Raji (cell line): Measurements from ENCODE around the gene PIEZO2.

Experiments used
- POLR2A ChIP-seq: IDR thresholded peaks from 2 replicates; pipeline ENCODE4 v1.6.1; 2011; ENCODE audit warnings: low read depth, low read length, control low read depth; ENCODE audit not compliant: insufficient read depth

Gene PIEZO2

DNA sequence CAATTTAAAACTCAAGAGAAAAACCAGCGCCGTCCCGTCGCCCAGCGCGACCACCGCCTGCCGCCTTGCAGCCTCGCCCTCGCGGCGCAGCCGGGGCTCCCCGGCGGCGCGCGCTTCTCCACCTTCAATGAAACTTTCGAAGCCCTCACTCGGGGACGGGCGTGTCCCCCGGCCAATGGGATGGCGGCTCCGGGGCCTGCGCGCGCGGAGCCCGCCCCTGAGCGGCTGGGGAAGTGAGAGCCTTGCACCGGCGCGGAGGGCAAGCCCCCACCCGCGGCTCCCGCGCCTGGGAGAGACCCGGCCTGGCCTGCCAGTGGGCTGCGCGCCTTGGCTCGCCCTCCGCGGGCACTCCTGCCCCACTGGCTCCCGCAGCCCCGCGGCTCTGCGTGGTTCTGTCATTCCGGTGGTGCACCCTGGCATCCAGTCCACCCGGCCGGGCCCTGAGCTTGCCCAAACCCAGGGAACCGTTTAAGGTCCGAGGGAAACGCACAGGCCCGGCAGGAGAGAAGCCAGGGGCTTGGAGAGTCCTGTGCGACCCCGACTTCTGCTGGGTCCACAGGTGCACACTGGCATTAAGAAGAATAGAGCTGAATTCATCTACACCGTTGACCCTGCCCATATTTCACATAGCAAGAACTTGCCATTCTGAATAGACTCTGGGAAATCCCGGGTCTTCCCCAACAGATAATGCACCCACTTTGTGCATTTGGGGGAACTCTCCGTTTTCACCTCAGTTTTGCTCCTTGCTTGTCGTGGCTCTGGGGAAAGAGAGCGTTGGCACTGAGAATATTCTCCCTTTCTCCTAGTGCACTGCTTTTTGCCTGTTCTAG is at the start of gene PIEZO2:
PIEZO2 (minus strand) TSS at position 129 of the 830 bp plus-strand sequence. CDS start 981 bp downstream, outside the sequence.
- TF ChIP-seq POLR2A, result no peak

- TF ChIP-seq POLR2A, result no peak
Observed at GRCh38 chr18:11183637-11184036, 34.3 kb upstream of the PIEZO2 start.

DNA sequence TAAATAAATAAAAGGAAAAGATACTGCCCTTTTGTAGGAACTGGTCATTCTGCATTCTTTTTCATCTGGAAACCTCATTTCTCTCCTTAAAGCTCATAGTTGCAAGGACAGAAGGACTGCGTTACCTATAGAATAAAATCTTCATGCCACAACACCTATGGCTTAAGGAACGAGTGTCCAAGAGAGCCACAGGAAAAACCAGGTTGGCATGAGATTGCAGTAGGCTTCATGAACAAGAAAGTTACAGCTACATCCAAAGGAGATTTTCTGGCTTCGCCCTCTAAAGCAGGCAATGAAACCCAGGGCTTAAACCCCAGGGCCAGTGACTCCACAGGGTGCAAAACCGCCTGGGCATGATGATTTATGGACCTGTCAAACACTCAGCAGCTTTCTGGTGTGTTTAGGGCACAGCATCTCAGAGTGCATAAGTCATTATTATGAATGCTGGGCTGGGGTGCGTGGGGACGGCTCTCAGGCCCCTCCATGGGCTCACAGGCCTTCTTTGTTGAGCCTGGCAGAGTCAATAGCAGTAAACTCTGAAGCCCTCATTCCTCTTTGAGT is 30.7 kb upstream of the PIEZO2 start:
- TF ChIP-seq POLR2A, result no peak

- TF ChIP-seq POLR2A, result no peak
Observed at GRCh38 chr18:11178951-11179549, 29.7 kb upstream of the PIEZO2 start.

DNA sequence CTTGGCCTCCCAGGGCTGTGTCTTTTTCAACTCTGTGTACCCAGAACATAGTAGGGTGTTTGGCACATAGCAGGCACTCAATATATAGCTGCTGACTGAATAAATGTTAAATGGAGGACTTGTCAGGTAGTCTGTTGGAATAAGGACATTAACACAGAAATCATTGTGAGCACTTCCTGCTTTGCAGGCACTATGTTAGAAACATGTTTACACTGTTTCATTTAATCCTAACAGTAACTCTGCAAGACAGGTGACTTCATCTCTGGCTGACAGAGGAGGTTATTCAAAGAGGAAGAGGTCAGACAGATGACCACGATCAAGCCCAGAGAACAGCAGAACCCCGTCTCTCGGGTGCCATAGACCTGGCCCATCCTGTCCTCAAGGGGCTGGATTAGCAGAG is 28.0 kb upstream of the PIEZO2 start:
- TF ChIP-seq POLR2A, result no peak

GRCh38 chr18:11176481-11176881 is 27.1 kb upstream of the PIEZO2 start:
- no peak for TF ChIP-seq POLR2A

DNA sequence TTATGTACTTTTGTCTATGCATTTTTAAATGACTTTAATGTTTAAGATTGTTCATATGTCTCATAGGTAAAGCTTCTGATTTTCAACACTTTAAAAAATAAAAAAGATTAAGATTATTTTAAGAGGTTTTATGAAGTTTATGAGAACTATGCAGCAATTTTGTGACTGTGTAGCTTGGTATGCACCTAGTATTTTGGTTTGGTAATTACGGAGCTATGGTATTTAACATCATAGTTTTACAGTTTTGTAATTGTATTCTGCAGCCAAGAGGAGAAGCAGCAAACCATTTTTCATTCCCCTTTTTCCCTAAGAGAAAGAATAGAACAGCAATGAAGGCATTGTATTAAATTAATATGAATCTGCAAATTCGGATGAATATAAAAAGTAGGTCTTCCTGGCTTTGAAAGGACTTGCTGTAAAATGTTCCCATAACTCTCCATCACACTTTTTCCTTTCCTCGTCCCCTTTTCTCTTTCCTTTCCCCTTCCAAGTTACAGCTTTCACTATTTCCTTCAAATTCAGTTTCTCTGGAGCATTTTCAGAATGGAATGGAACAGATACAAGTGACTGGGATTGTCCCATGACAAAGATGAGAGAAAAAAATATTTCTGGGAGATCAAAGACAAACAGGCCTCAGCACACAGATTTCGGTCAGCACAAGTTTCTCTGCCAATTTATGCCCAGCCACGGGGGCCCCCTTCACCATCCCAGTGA is 26.1 kb upstream of the PIEZO2 start:
- TF ChIP-seq POLR2A, result no peak

DNA sequence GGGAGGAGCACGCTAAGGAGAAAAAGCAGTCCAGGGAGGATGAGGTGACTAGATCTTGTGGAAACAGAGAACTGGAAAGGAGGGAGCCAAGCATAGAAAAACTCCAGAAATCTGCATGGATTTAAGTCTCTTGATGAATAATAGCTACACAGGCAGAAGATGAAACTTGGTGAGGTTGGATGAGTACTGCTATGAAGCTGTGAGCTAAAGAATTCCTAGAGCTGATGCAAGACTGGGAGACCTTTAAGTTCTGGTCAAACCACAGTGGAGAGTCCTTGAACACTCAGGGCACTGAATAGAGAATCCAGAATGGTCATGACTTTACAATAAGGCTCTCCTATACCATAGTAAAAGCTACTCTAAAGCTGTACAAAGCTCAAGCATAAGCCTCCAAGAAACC is 18.4 kb upstream of the PIEZO2 start:
- no peak for TF ChIP-seq POLR2A

- no peak for TF ChIP-seq POLR2A
Observed at GRCh38 chr18:11165952-11166351, 16.6 kb upstream of the PIEZO2 start.

DNA sequence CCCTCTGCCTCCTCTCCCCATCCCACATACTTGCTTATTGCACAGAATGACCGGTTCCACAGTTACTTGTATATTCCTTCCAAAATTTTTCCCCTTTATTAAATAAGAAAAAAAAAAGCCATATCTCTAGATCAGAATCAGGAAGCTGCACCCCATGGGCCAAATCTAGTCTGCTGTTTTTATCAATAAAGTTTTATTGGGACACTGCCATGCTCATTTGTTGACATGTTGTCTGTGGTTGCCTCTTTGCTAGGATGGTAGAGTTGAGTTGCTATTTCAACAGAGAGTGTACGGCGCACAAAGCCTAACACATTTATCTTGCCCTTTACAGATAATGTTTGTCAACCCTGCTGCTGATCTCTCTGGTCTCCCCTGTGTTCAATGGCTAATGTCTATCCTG is 15.8 kb upstream of the PIEZO2 start:
- no peak for TF ChIP-seq POLR2A

DNA sequence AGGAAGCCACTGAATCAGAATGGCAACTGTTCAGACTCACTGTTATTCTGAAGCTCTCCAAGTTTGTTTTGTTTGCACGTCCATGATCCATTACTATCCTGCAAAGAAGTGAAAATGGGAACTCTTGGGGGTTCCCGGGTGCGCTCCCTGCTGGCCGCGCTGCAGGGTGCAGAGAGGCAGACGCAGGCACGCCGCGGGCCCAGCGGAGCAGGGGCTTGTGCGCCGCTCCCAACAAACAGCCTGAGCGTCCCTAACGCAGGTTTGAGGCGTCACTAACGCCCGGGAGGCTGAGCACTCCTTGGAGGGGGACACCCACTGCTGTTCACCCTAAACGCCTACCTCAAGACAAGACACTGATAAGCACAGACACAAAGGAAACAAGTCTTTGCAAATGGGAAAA is 14.3 kb upstream of the PIEZO2 start:
- no peak for TF ChIP-seq POLR2A

- no peak for TF ChIP-seq POLR2A
Observed at GRCh38 chr18:11162889-11163288, 13.5 kb upstream of the PIEZO2 start.

DNA sequence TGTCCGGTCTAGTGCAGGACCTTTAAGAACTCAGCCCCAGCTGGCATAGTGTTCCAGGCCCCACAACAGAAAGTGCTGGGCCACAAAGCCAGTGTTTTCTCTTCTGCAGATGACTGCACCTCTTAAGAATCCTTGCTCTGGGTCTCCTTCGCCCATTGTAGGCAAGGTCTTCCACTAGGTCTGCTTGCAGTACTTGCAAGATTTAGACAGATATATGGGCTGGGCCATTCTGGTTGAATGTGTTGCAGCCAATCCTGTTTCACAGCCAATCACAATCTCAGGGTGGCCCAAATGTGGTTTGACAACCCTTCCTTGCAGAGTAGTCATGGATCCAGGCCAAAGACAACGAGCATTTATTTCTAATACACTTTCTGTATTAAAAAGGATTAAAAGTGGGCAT is 13.1 kb upstream of the PIEZO2 start:
- TF ChIP-seq POLR2A, result no peak

- no peak for TF ChIP-seq POLR2A
Observed at GRCh38 chr18:11160313-11160712, 10.9 kb upstream of the PIEZO2 start.

DNA sequence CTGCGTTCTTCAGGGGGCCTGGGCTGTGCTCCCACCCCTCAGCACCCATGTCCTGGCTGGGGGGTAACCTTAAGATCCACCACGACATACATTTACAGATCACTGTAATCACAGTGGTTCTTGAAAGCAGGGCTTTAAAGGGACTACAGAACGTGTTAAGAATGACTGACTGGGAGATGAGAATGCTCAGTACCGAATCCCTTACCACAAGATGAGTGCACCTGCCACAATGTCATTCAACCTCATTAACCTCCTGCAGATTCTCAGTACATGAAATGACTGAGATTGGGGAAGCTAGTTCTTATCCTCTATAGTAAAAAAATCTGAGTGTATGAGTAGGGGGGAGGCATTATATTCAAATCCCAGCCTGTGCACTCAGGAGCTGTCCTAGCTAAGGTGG is 10.5 kb upstream of the PIEZO2 start:
- no peak for TF ChIP-seq POLR2A

GRCh38 chr18:11156978-11157377 is 7.6 kb upstream of the PIEZO2 start:
- TF ChIP-seq POLR2A, result no peak
